Measurements from ENCODE around the gene BCAS3. TPM values are rescaled to one million over a fixed set of nuclear protein-coding genes. Genes with fewer than 3 reads are reported as not detected.

Gene BCAS3
- total and polyA plus RNA-seq, 10 donors, result 3.7 to 56.0 (median 42.3) TPM

GRCh38 chr17:61316633-61317032 lies 639.0 kb downstream of the BCAS3 start:
- H3K4me3 ChIP-seq, result no peak overlapping the region
- H3K27me3 ChIP-seq (replicated peaks in 1 of 7), result no peaks in the 10 kb centered on the region
- H3K9me3 ChIP-seq, result no peaks in the 10 kb centered on the region
- no peak overlapping the region for H3K27ac ChIP-seq
- peaks cover 0 to 5% (median 0%) of the 10 kb centered on the region in 6 donors for H3K4me1 ChIP-seq
- WGBS, 5 donors, result 91 to 94% (median 92%) methylated on average over 6 of the region's 6 CpGs
- intact Hi-C loops (cut with DNase I; ENCODE audit: low total_unique reads), result no loop called here
- no peak for TF ChIP-seq POLR2A (IDR thresholded peaks at IDR 0.05)
- no peak for DNase-seq
- no peaks in the 10 kb centered on the region for H3K36me3 ChIP-seq

- 90 to 98% (median 95%) methylated on average over 11 of the region's 11 CpGs for WGBS, 5 donors
- Histone ChIP-seq H3K27me3 (replicated peaks in 1 of 7) (no peaks in the 10 kb centered on the region), H3K4me1 (peaks cover 0 to 5% (median 0%) of the 10 kb centered on the region in 6 donors), H3K27ac (peak overlapping the region in 1 of 8 donors; percentile 5), H3K4me3 (no peak overlapping the region), H3K36me3 (no peaks in the 10 kb centered on the region), H3K9me3 (no peaks in the 10 kb centered on the region)
- TF ChIP-seq CTCF (IDR thresholded peaks at IDR 0.05 in 8 of 11, conservative IDR thresholded peaks at IDR 0.05 in 3 of 11), result no peak
- TF ChIP-seq POLR2A (IDR thresholded peaks at IDR 0.05), result no peak
- TF ChIP-seq POLR2AphosphoS5 (IDR thresholded peaks at IDR 0.05), result no peak
- intact Hi-C loops (cut with DNase I; ENCODE audit: low total_unique reads), result no loop called here
- DNase-seq, result peak; percentile 41
Measured at GRCh38 chr17:61317779-61318178, 640.1 kb downstream of the BCAS3 start.

- TF ChIP-seq CTCF (IDR thresholded peaks at IDR 0.05 in 8 of 11, conservative IDR thresholded peaks at IDR 0.05 in 3 of 11) (no peak), POLR2AphosphoS5 (IDR thresholded peaks at IDR 0.05) (no peak), POLR2A (IDR thresholded peaks at IDR 0.05) (no peak)
- DNase-seq, result no peak
- Histone ChIP-seq H3K27me3 (replicated peaks in 1 of 7) (no peaks in the 10 kb centered on the region), H3K4me1 (peaks cover 0 to 12% (median 0%) of the 10 kb centered on the region in 6 donors), H3K36me3 (no peaks in the 10 kb centered on the region), H3K9me3 (no peaks in the 10 kb centered on the region), H3K4me3 (no peak overlapping the region), H3K27ac (no peak overlapping the region)
- 71 to 85% (median 79%) methylated on average over 5 of the region's 5 CpGs for WGBS, 5 donors
- intact Hi-C loops (cut with DNase I; ENCODE audit: low total_unique reads), result no loop called here
Measured at GRCh38 chr17:61318684-61319098, 641.0 kb downstream of the BCAS3 start.

GRCh38 chr17:61321344-61321743 lies 643.7 kb downstream of the BCAS3 start:
- no peaks in the 10 kb centered on the region for H3K9me3 ChIP-seq
- H3K27ac ChIP-seq, result peak overlapping the region in 5 of 8 donors; percentile 63 to 74 (median 67)
- no peaks in the 10 kb centered on the region for H3K27me3 ChIP-seq (replicated peaks in 1 of 7)
- DNase-seq, result no peak
- peaks cover 0 to 28% (median 5%) of the 10 kb centered on the region in 6 donors for H3K4me1 ChIP-seq
- no peak for TF ChIP-seq POLR2A (IDR thresholded peaks at IDR 0.05)
- 72 to 100% (median 86%) methylated on average over 3 to 6 of the region's 6 CpGs for WGBS, 5 donors
- intact Hi-C loops (cut with DNase I; ENCODE audit: low total_unique reads), result no loop called here
- H3K36me3 ChIP-seq, result no peaks in the 10 kb centered on the region
- no peak overlapping the region for H3K4me3 ChIP-seq

- intact Hi-C loops (cut with DNase I; ENCODE audit: low total_unique reads), result no loop called here
- H3K4me1 ChIP-seq, result peaks cover 0 to 28% (median 5%) of the 10 kb centered on the region in 6 donors
- DNase-seq, result no peak
- no peak overlapping the region for H3K4me3 ChIP-seq
- no peaks in the 10 kb centered on the region for H3K9me3 ChIP-seq
- no peaks in the 10 kb centered on the region for H3K36me3 ChIP-seq
- no peak for TF ChIP-seq POLR2AphosphoS5 (IDR thresholded peaks at IDR 0.05)
- no peak for TF ChIP-seq POLR2A (IDR thresholded peaks at IDR 0.05)
- TF ChIP-seq CTCF (IDR thresholded peaks at IDR 0.05 in 8 of 11, conservative IDR thresholded peaks at IDR 0.05 in 3 of 11), result peak in 1 of 11 experiments; percentile 11
- peak overlapping the region in 7 of 8 donors; percentile 29 to 74 (median 66) for H3K27ac ChIP-seq
- 69 to 83% (median 78%) methylated on average over 4 of the region's 4 CpGs for WGBS, 5 donors
- H3K27me3 ChIP-seq (replicated peaks in 1 of 7), result no peaks in the 10 kb centered on the region
Measured at GRCh38 chr17:61322325-61323002, 644.8 kb downstream of the BCAS3 start.

Measured in spleen (tissue), 11 donors.